ENCODE measurements around the gene PTPRA. TPM values are rescaled to one million over a fixed set of nuclear protein-coding genes. Genes with fewer than 3 reads are reported as not detected.
"Not testable (repeated sequence)": the region's sequence is repeated elsewhere in the genome, so short reads cannot be mapped to it uniquely, and the experiment has no call there.

Gene PTPRA
- total and polyA plus RNA-seq, 5 donors from 2014 or later, result 26.2 to 103 (median 35.1) TPM

- ATAC-seq (ENCODE audit: low read depth in 2 of 2) (peak; percentile 58 to 70), DNase-seq (peak in 1 of 3 donors; percentile 45)
- Histone ChIP-seq H3K27ac (ENCODE audit: insufficient read depth, low read length, poor library complexity, severe bottlenecking) (no peak overlapping the region), H3K9me3 (ENCODE audit: control insufficient read depth in 2 of 2, low read length in 2 of 2) (no peaks in the 10 kb centered on the region), H3K4me1 (ENCODE audit: control insufficient read depth, insufficient read depth, low read length, poor library complexity, severe bottlenecking) (no peaks in the 10 kb centered on the region), H3K36me3 (ENCODE audit: control insufficient read depth, insufficient read depth, low read length) (peaks cover 46% of the 10 kb centered on the region), H3K4me3 (ENCODE audit: low read depth, low read length) (no peak overlapping the region), H3K27me3 (ENCODE audit: control insufficient read depth, insufficient read depth, low read length) (no peaks in the 10 kb centered on the region)
- peaks cover 2 to 14% (median 8%) of the 10 kb centered on the region in 4 donors for H3K4me1 Mint-ChIP-seq
- H3K27ac Mint-ChIP-seq, result peak overlapping the region; percentile 4 to 80 (median 30)
- no peaks in the 10 kb centered on the region for H3K9me3 Mint-ChIP-seq
- H3K4me3 Mint-ChIP-seq, result no peak overlapping the region
- H3K36me3 Mint-ChIP-seq, result peaks cover 30% of the 10 kb centered on the region
- no peaks in the 10 kb centered on the region for H3K27me3 Mint-ChIP-seq
These were observed 137.9 kb downstream of the PTPRA start for GRCh38 chr20:3010985-3011723.

GRCh38 chr20:3011752-3012151 is 138.5 kb downstream of the PTPRA start:
- H3K9me3 ChIP-seq (ENCODE audit: control insufficient read depth in 2 of 2, low read length in 2 of 2), result no peaks in the 10 kb centered on the region
- H3K4me3 ChIP-seq (ENCODE audit: low read depth, low read length), result no peak overlapping the region
- DNase-seq (peak in 1 of 3 donors; percentile 46), ATAC-seq (ENCODE audit: low read depth in 2 of 2) (peak; percentile 23 to 49)
- Mint-ChIP-seq H3K27me3 (no peaks in the 10 kb centered on the region), H3K36me3 (peaks cover 33% of the 10 kb centered on the region), H3K4me3 (no peak overlapping the region), H3K4me1 (peaks cover 2 to 14% (median 9%) of the 10 kb centered on the region in 4 donors), H3K27ac (peak overlapping the region in 2 of 3 donors; percentile 4 to 80), H3K9me3 (no peaks in the 10 kb centered on the region)
- H3K27ac ChIP-seq (ENCODE audit: insufficient read depth, low read length, poor library complexity, severe bottlenecking), result no peak overlapping the region
- H3K36me3 ChIP-seq (ENCODE audit: control insufficient read depth, insufficient read depth, low read length), result peaks cover 43% of the 10 kb centered on the region
- H3K27me3 ChIP-seq (ENCODE audit: control insufficient read depth, insufficient read depth, low read length), result no peaks in the 10 kb centered on the region
- H3K4me1 ChIP-seq (ENCODE audit: control insufficient read depth, insufficient read depth, low read length, poor library complexity, severe bottlenecking), result no peaks in the 10 kb centered on the region

- DNase-seq, result no peak
These were observed 140.5 kb downstream of the PTPRA start for GRCh38 chr20:3013771-3014170.

GRCh38 chr20:3014179-3014578 is 140.9 kb downstream of the PTPRA start:
- Histone ChIP-seq H3K4me1 (ENCODE audit: control insufficient read depth, insufficient read depth, low read length, poor library complexity, severe bottlenecking) (no peaks in the 10 kb centered on the region), H3K27ac (ENCODE audit: insufficient read depth, low read length, poor library complexity, severe bottlenecking) (no peak overlapping the region), H3K27me3 (ENCODE audit: control insufficient read depth, insufficient read depth, low read length) (no peaks in the 10 kb centered on the region), H3K9me3 (ENCODE audit: control insufficient read depth in 2 of 2, low read length in 2 of 2) (no peaks in the 10 kb centered on the region), H3K36me3 (ENCODE audit: control insufficient read depth, insufficient read depth, low read length) (peaks cover 29% of the 10 kb centered on the region), H3K4me3 (ENCODE audit: low read depth, low read length) (no peak overlapping the region)
- ATAC-seq (ENCODE audit: low read depth in 2 of 2), result no peak
- no peak for DNase-seq
- Mint-ChIP-seq H3K36me3 (peaks cover 34% of the 10 kb centered on the region), H3K4me1 (peaks cover 2 to 14% (median 6%) of the 10 kb centered on the region in 4 donors), H3K27ac (no peak overlapping the region), H3K27me3 (no peaks in the 10 kb centered on the region), H3K4me3 (no peak overlapping the region), H3K9me3 (no peaks in the 10 kb centered on the region)

More at GRCh38 chr20:3013771-3014170, 140.5 kb downstream of the PTPRA start:
- Mint-ChIP-seq H3K27ac (no peak overlapping the region), H3K9me3 (no peaks in the 10 kb centered on the region), H3K4me3 (no peak overlapping the region), H3K27me3 (no peaks in the 10 kb centered on the region), H3K36me3 (peaks cover 39% of the 10 kb centered on the region), H3K4me1 (peaks cover 2 to 14% (median 6%) of the 10 kb centered on the region in 4 donors)
- H3K36me3 ChIP-seq (ENCODE audit: control insufficient read depth, insufficient read depth, low read length), result peaks cover 33% of the 10 kb centered on the region
- H3K9me3 ChIP-seq (ENCODE audit: control insufficient read depth in 2 of 2, low read length in 2 of 2), result no peaks in the 10 kb centered on the region
- H3K4me1 ChIP-seq (ENCODE audit: control insufficient read depth, insufficient read depth, low read length, poor library complexity, severe bottlenecking), result no peaks in the 10 kb centered on the region
- ATAC-seq (ENCODE audit: low read depth in 2 of 2), result no peak
- no peak overlapping the region for H3K27ac ChIP-seq (ENCODE audit: insufficient read depth, low read length, poor library complexity, severe bottlenecking)
- no peak overlapping the region for H3K4me3 ChIP-seq (ENCODE audit: low read depth, low read length)
- no peaks in the 10 kb centered on the region for H3K27me3 ChIP-seq (ENCODE audit: control insufficient read depth, insufficient read depth, low read length)

- peaks cover 24% of the 10 kb centered on the region for H3K36me3 ChIP-seq (ENCODE audit: control insufficient read depth, insufficient read depth, low read length)
- no peaks in the 10 kb centered on the region for H3K9me3 Mint-ChIP-seq
- no peak for ATAC-seq (ENCODE audit: low read depth in 2 of 2)
These were observed 141.4 kb downstream of the PTPRA start for GRCh38 chr20:3014662-3015061.

GRCh38 chr20:3015302-3015701 is 142.0 kb downstream of the PTPRA start:
- Mint-ChIP-seq H3K36me3 (peaks cover 30% of the 10 kb centered on the region), H3K27ac (peak overlapping the region in 2 of 3 donors; percentile 38 to 80), H3K4me1 (peaks cover 2 to 14% (median 5%) of the 10 kb centered on the region in 4 donors)
- H3K36me3 ChIP-seq (ENCODE audit: control insufficient read depth, insufficient read depth, low read length), result peaks cover 23% of the 10 kb centered on the region
- not testable (repeated sequence) for H3K9me3 ChIP-seq (ENCODE audit: control insufficient read depth in 2 of 2, low read length in 2 of 2); H3K4me3 Mint-ChIP-seq; H3K27me3 ChIP-seq (ENCODE audit: control insufficient read depth, insufficient read depth, low read length); ATAC-seq (ENCODE audit: low read depth in 2 of 2); H3K27me3 Mint-ChIP-seq; DNase-seq; H3K9me3 Mint-ChIP-seq; H3K4me1 ChIP-seq (ENCODE audit: control insufficient read depth, insufficient read depth, low read length, poor library complexity, severe bottlenecking); H3K4me3 ChIP-seq (ENCODE audit: low read depth, low read length); H3K27ac ChIP-seq (ENCODE audit: insufficient read depth, low read length, poor library complexity, severe bottlenecking)

More at GRCh38 chr20:3014662-3015061, 141.4 kb downstream of the PTPRA start:
- DNase-seq, result peak in 1 of 3 donors; percentile 15
- H3K27me3 Mint-ChIP-seq, result no peaks in the 10 kb centered on the region
- H3K27ac Mint-ChIP-seq, result peak overlapping the region in 2 of 3 donors; percentile 38 to 80
- Histone ChIP-seq H3K9me3 (ENCODE audit: control insufficient read depth in 2 of 2, low read length in 2 of 2) (no peaks in the 10 kb centered on the region), H3K4me1 (ENCODE audit: control insufficient read depth, insufficient read depth, low read length, poor library complexity, severe bottlenecking) (no peaks in the 10 kb centered on the region), H3K27ac (ENCODE audit: insufficient read depth, low read length, poor library complexity, severe bottlenecking) (no peak overlapping the region), H3K27me3 (ENCODE audit: control insufficient read depth, insufficient read depth, low read length) (no peaks in the 10 kb centered on the region), H3K4me3 (ENCODE audit: low read depth, low read length) (no peak overlapping the region)
- H3K4me3 Mint-ChIP-seq, result no peak overlapping the region
- H3K36me3 Mint-ChIP-seq, result peaks cover 30% of the 10 kb centered on the region
- H3K4me1 Mint-ChIP-seq, result peaks cover 2 to 14% (median 5%) of the 10 kb centered on the region in 4 donors

- no peak overlapping the region for H3K27ac ChIP-seq (ENCODE audit: insufficient read depth, low read length, poor library complexity, severe bottlenecking)
- H3K27me3 Mint-ChIP-seq, result no peaks in the 10 kb centered on the region
- no peaks in the 10 kb centered on the region for H3K9me3 ChIP-seq (ENCODE audit: control insufficient read depth in 2 of 2, low read length in 2 of 2)
- peak overlapping the region in 2 of 3 donors; percentile 32 to 52 for H3K27ac Mint-ChIP-seq
- H3K4me3 ChIP-seq (ENCODE audit: low read depth, low read length), result no peak overlapping the region
- H3K4me1 Mint-ChIP-seq, result peaks cover 0 to 7% (median 0%) of the 10 kb centered on the region in 4 donors
- H3K36me3 ChIP-seq (ENCODE audit: control insufficient read depth, insufficient read depth, low read length), result peaks cover 52% of the 10 kb centered on the region
- peaks cover 59% of the 10 kb centered on the region for H3K36me3 Mint-ChIP-seq
- ATAC-seq (ENCODE audit: low read depth in 2 of 2) (no peak), DNase-seq (no peak)
- H3K4me1 ChIP-seq (ENCODE audit: control insufficient read depth, insufficient read depth, low read length, poor library complexity, severe bottlenecking), result no peaks in the 10 kb centered on the region
- no peaks in the 10 kb centered on the region for H3K27me3 ChIP-seq (ENCODE audit: control insufficient read depth, insufficient read depth, low read length)
- peaks cover 0 to 4% (median 0%) of the 10 kb centered on the region in 7 donors for H3K9me3 Mint-ChIP-seq
- H3K4me3 Mint-ChIP-seq, result no peak overlapping the region
These were observed 148.0 kb downstream of the PTPRA start for GRCh38 chr20:3021327-3021726.

All from CD4-positive, CD25-positive, alpha-beta regulatory T cell (primary cell).